SK-N-SH (cell line): ENCODE measurements around the gene FNDC10. TPM values are rescaled to one million over a fixed set of nuclear protein-coding genes. Genes with fewer than 3 reads are reported as not detected.

Source experiments
- CTCF ChIA-PET: fragments of 300-600, 350-600 bp; formaldehyde crosslinking; extraction: SDS; loops from one replicate; lab custom pipeline; 2021; lab: Yijun Ruan, JAX
- POLR2A ChIA-PET: fragments of 350-600 bp; sonication (Branson Sonifier 250); formaldehyde crosslinking; extraction: SDS; loops from one replicate; lab custom pipeline; 2020; ENCODE audit warnings: antibody characterized with exemption, inconsistent platforms; lab: Yijun Ruan, JAX
- DNase-seq: peaks from one replicate; pipeline ENCODE4 v3.0.0; 2012
- H2AFZ ChIP-seq: fragments of 200-600 bp; sonication (generic); 2 replicates; pipeline ENCODE4 v1.8.1; 2016; ENCODE audit warnings: antibody characterized with exemption, mild to moderate bottlenecking, low read depth
- H3F3A ChIP-seq: fragments of 200-600 bp; sonication (generic); replicated peaks from 2 replicates; pipeline ENCODE3; 2016; ENCODE audit warnings: antibody characterized with exemption, mild to moderate bottlenecking; ENCODE audit not compliant: insufficient read depth
- H3K27ac ChIP-seq, 2 experiments: fragments of 200-500 bp in 1 of 2; fragments of 200-600 bp in 1 of 2; sonication (Bioruptor generic) in 1 of 2; sonication (generic), shearing (Covaris generic) in 1 of 2; 2 replicates each; pipeline versions ENCODE4 v1.5.1 to v1.6.1; 2014 to 2016; ENCODE audit warnings: low read depth in 2 of 2, inconsistent platforms in 1 of 2, low read length in 1 of 2, mild to moderate bottlenecking in 1 of 2, mixed read lengths in 1 of 2
- H3K27me3 ChIP-seq: fragments of 200-600 bp; sonication (generic), shearing (Covaris generic); 2 replicates; pipeline ENCODE4 v1.6.1; 2016; ENCODE audit warnings: mixed run types; ENCODE audit not compliant: insufficient read depth
- H3K36me3 ChIP-seq, 2 experiments: fragments of 200-500 bp in 1 of 2; fragments of 200-600 bp in 1 of 2; sonication (Bioruptor generic) in 1 of 2; sonication (generic) in 1 of 2; replicated peaks in 1 of 2; 2 replicates each; pipeline versions ENCODE3 to v1.5.1; 2014 to 2016; ENCODE audit warnings: low read length in 1 of 2, mild to moderate bottlenecking in 1 of 2; ENCODE audit not compliant: insufficient read depth in 2 of 2, control insufficient read depth in 1 of 2
- H3K4me1 ChIP-seq, 2 experiments: fragments of 200-500 bp in 1 of 2; fragments of 200-600 bp in 1 of 2; sonication (Bioruptor generic) in 1 of 2; sonication (generic), shearing (Covaris generic) in 1 of 2; 2 replicates each; pipeline versions ENCODE4 v1.5.1 to v1.6.1; 2014 to 2016; ENCODE audit warnings: low read depth in 1 of 2, low read length in 1 of 2, mixed run types in 1 of 2; ENCODE audit not compliant: insufficient read depth in 2 of 2, control insufficient read depth in 1 of 2
- H3K4me2 ChIP-seq: fragments of 200-600 bp; sonication (generic), shearing (Covaris generic); 2 replicates; pipeline ENCODE4 v1.6.1; 2017; ENCODE audit warnings: mixed run types
- H3K4me3 ChIP-seq, 2 experiments: fragments of 200-500 bp in 1 of 2; fragments of 200-600 bp in 1 of 2; sonication (Bioruptor generic) in 1 of 2; sonication (generic), shearing (Covaris generic) in 1 of 2; 2 replicates each; pipeline versions ENCODE4 v1.5.1 to v1.8.1; 2014 to 2016; ENCODE audit warnings: low read depth in 2 of 2, inconsistent platforms in 1 of 2, low read length in 1 of 2, mild to moderate bottlenecking in 1 of 2, mixed read lengths in 1 of 2, moderate library complexity in 1 of 2
- H3K79me2 ChIP-seq: fragments of 200-600 bp; sonication (generic); 2 replicates; pipeline ENCODE4 v1.8.1; 2017; ENCODE audit warnings: mild to moderate bottlenecking; ENCODE audit not compliant: insufficient read depth
- H3K9ac ChIP-seq: fragments of 200-600 bp; sonication (generic); 2 replicates; pipeline ENCODE4 v1.6.1; 2017; ENCODE audit warnings: mixed run types
- H3K9me2 ChIP-seq: fragments of 200-600 bp; sonication (generic); 2 replicates; pipeline ENCODE4 v1.6.1; 2017; ENCODE audit warnings: mixed run types
- H3K9me3 ChIP-seq: fragments of 200-600 bp; sonication (generic); 2 replicates; pipeline ENCODE4 v1.6.1; 2017; ENCODE audit warnings: mixed run types, mild to moderate bottlenecking, moderate library complexity
- H4K20me1 ChIP-seq: fragments of 200-600 bp; sonication (generic); 2 replicates; pipeline ENCODE4 v1.6.1; 2017; ENCODE audit warnings: mild to moderate bottlenecking, mixed run types; ENCODE audit not compliant: insufficient read depth
- CHD2 ChIP-seq: fragments of 150-350 bp; IDR thresholded peaks from 2 replicates; pipeline ENCODE4 v1.6.1; 2018; ENCODE audit warnings: low read length; ENCODE audit not compliant: partially characterized antibody
- FOSL2 ChIP-seq: IDR thresholded peaks from 2 replicates; pipeline ENCODE4 v1.4.0; 2012; ENCODE audit warnings: low read depth, mild to moderate bottlenecking, moderate library complexity, borderline replicate concordance
- FOXJ3 ChIP-seq: sonication (generic); formaldehyde crosslinking; IDR thresholded peaks from 2 replicates; pipeline ENCODE4 v1.5.1; 2020; ENCODE audit warnings: mild to moderate bottlenecking, missing genetic modification reagents
- GABPA ChIP-seq: IDR thresholded peaks from 2 replicates; pipeline ENCODE4 v1.4.0; 2012; ENCODE audit warnings: low read depth, mild to moderate bottlenecking
- JUND ChIP-seq: IDR thresholded peaks from 2 replicates; pipeline ENCODE4 v1.4.0; 2012
- NFIC ChIP-seq: IDR thresholded peaks from 2 replicates; pipeline ENCODE4 v1.4.0; 2012; ENCODE audit warnings: borderline replicate concordance
- NRF1 ChIP-seq: IDR thresholded peaks from 2 replicates; pipeline ENCODE4 v1.6.1; 2012; ENCODE audit warnings: low read depth, mild to moderate bottlenecking, low read length
- POLR2AphosphoS5 ChIP-seq: IDR thresholded peaks from 2 replicates; pipeline ENCODE4 v1.6.1; 2012; ENCODE audit warnings: low read depth, low read length
- RXRA ChIP-seq: IDR thresholded peaks from 2 replicates; pipeline ENCODE4 v1.4.0; 2012; ENCODE audit warnings: low read depth, mild to moderate bottlenecking, borderline replicate concordance
- SMC3 ChIP-seq: IDR thresholded peaks from 2 replicates; pipeline ENCODE4 v1.6.1; 2012; ENCODE audit warnings: low read depth, low read length, improper control_type of control experiment
- TCF12 ChIP-seq: IDR thresholded peaks from 2 replicates; pipeline ENCODE4 v1.4.0; 2012
- YY1 ChIP-seq: IDR thresholded peaks from 2 replicates; pipeline ENCODE4 v1.4.0; 2012; ENCODE audit warnings: low read depth, mild to moderate bottlenecking
- WGBS: methylation state at CpG from one replicate; pipeline ENCODE4 v1.1.6; 2017; ENCODE audit warnings: low lambda C conversion rate; 5-methylcytosine and 5-hydroxymethylcytosine counted together
- polyA plus RNA-seq, 3 experiments: library from polyadenylated mRNA; depleted of rRNA; stranded (reverse); fragments of >200 nt; gene quantifications; 2 replicates each; pipeline ENCODE4 v1.2.3, GENCODE V29; 2012
- TF ChIP-seq, protein P1 (sequence below): fragments of 150-350 bp; IDR thresholded peaks from 2 replicates; pipeline ENCODE4 v1.6.1; 2016; ENCODE audit warnings: mild to moderate bottlenecking, low read depth, low read length
- TF ChIP-seq, protein P2 (sequence below): IDR thresholded peaks from 2 replicates; pipeline ENCODE4 v1.4.0; 2012; ENCODE audit warnings: low read depth, borderline replicate concordance
- TF ChIP-seq, protein P3 (sequence below): fragments of 200-600 bp; sonication (generic); IDR thresholded peaks from 2 replicates; pipeline ENCODE4 v1.6.1; 2017; ENCODE audit warnings: antibody characterized with exemption, mild to moderate bottlenecking, moderate library complexity
- TF ChIP-seq, protein P4 (sequence below): IDR thresholded peaks from 2 replicates; pipeline ENCODE4 v1.4.0; 2012; ENCODE audit warnings: low read depth, borderline replicate concordance

FNDC10 gene
- polyA plus RNA-seq, 1 of the 3 experiments (the other 2 are of a cell fraction): 6.7 TPM

DNA sequence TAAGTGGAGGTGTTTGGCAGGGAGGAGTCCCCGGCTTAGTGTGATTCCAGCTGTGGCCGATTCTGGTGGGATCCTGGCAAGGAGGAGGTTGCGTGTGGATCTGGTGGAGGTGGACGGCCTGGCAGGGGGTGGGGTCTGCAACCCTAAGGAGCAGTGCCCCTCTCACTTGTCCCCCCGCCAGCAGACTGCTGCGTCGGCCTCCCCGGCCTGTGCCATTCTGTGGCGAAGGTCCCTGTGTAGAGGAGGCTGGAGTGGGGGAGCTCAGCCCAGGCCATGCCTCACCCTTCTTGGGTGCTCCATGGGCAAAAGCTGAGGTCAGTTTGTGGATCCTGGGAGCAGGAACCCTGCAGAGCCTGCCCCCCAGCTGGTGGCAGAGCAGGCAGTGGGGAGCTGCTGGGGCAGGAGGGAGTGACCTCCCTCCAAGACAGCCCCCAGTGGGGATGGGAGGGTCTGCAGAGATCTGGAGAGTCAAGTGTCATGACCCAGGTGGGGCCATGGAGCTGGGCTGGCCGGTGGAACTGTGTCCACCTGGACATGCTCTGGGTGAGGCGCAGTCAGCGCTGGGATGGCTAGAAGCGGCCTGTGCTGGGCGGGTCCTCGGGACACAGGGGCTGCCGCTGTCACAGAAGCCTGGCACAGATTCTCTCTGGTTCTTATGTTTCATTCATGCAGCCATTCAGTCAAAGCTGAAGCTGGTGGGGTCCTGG lies 20.7 kb upstream of the FNDC10 start:
- Histone ChIP-seq H3K27me3 (no peaks in the 10 kb centered on the region), H3K4me3 (no peak overlapping the region), H3K9me3 (no peaks in the 10 kb centered on the region), H3K4me1 (peaks cover 0 to 9% of the 10 kb centered on the region in 2 experiments; a peak in 1 of 4 replicates), H3K79me2 (peaks cover 30% of the 10 kb centered on the region), H3K4me2 (no peak overlapping the region), H3K27ac (no peak overlapping the region), H3K36me3 (peaks cover 5 to 7% of the 10 kb centered on the region in 2 experiments), H4K20me1 (no peaks in the 10 kb centered on the region; the same call in 1 of the 2 replicates), H3F3A (no peaks in the 10 kb centered on the region), H3K9ac (no peak overlapping the region), H3K9me2 (no peaks in the 10 kb centered on the region), H2AFZ (no peak overlapping the region)
- ChIA-PET POLR2A (no interaction called here), CTCF (interaction anchor here (1.3 to 1.5 kb wide), 2 partner anchors 9 to 65 kb away, joined by 3 to 4 read pairs; no protein-coding TSS in a partner anchor)
- 90% methylated on average over 10 of the region's 16 CpGs for WGBS
- no peak for TF ChIP-seq FOSL2
- TF ChIP-seq GABPA: no peak
- TF ChIP-seq YY1: no peak
- no peak for TF ChIP-seq NRF1
- TF ChIP-seq FOXJ3 (CRISPR knock-in tag): no peak
- TF ChIP-seq, protein P1, sequence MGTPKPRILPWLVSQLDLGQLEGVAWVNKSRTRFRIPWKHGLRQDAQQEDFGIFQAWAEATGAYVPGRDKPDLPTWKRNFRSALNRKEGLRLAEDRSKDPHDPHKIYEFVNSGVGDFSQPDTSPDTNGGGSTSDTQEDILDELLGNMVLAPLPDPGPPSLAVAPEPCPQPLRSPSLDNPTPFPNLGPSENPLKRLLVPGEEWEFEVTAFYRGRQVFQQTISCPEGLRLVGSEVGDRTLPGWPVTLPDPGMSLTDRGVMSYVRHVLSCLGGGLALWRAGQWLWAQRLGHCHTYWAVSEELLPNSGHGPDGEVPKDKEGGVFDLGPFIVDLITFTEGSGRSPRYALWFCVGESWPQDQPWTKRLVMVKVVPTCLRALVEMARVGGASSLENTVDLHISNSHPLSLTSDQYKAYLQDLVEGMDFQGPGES: no peak
- TF ChIP-seq, protein P2, sequence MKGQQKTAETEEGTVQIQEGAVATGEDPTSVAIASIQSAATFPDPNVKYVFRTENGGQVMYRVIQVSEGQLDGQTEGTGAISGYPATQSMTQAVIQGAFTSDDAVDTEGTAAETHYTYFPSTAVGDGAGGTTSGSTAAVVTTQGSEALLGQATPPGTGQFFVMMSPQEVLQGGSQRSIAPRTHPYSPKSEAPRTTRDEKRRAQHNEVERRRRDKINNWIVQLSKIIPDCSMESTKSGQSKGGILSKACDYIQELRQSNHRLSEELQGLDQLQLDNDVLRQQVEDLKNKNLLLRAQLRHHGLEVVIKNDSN: no peak
- TF ChIP-seq TCF12: no peak
- TF ChIP-seq, protein P3, sequence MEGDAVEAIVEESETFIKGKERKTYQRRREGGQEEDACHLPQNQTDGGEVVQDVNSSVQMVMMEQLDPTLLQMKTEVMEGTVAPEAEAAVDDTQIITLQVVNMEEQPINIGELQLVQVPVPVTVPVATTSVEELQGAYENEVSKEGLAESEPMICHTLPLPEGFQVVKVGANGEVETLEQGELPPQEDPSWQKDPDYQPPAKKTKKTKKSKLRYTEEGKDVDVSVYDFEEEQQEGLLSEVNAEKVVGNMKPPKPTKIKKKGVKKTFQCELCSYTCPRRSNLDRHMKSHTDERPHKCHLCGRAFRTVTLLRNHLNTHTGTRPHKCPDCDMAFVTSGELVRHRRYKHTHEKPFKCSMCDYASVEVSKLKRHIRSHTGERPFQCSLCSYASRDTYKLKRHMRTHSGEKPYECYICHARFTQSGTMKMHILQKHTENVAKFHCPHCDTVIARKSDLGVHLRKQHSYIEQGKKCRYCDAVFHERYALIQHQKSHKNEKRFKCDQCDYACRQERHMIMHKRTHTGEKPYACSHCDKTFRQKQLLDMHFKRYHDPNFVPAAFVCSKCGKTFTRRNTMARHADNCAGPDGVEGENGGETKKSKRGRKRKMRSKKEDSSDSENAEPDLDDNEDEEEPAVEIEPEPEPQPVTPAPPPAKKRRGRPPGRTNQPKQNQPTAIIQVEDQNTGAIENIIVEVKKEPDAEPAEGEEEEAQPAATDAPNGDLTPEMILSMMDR: no peak
- no peak for TF ChIP-seq CHD2
- no peak for TF ChIP-seq POLR2AphosphoS5
- no peak for TF ChIP-seq JUND
- TF ChIP-seq SMC3: no peak
- no peak for TF ChIP-seq RXRA
- no peak for TF ChIP-seq NFIC
- TF ChIP-seq, protein P4, sequence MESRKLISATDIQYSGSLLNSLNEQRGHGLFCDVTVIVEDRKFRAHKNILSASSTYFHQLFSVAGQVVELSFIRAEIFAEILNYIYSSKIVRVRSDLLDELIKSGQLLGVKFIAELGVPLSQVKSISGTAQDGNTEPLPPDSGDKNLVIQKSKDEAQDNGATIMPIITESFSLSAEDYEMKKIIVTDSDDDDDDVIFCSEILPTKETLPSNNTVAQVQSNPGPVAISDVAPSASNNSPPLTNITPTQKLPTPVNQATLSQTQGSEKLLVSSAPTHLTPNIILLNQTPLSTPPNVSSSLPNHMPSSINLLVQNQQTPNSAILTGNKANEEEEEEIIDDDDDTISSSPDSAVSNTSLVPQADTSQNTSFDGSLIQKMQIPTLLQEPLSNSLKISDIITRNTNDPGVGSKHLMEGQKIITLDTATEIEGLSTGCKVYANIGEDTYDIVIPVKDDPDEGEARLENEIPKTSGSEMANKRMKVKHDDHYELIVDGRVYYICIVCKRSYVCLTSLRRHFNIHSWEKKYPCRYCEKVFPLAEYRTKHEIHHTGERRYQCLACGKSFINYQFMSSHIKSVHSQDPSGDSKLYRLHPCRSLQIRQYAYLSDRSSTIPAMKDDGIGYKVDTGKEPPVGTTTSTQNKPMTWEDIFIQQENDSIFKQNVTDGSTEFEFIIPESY: no peak
- DNase-seq: no peak
